Kasumi-1 (cell line): ENCODE measurements around the gene COL16A1.

Experiments used
- DNase-seq, 2 experiments: peaks; one replicate each; lab custom pipeline; 2025; lab: John Stamatoyannopoulos, UW

COL16A1 gene

GRCh38 chr1:31703431-31704270 lies at the start of gene COL16A1:
Gene COL16A1, minus strand, starts transcription at chr1:31704017. Its CDS starts 1,824 bp downstream, at chr1:31702193.
- DNase-seq = no peak

- DNase-seq = no peak
Measured at GRCh38 chr1:31752952-31753475, 49.2 kb upstream of the COL16A1 start.

DNA sequence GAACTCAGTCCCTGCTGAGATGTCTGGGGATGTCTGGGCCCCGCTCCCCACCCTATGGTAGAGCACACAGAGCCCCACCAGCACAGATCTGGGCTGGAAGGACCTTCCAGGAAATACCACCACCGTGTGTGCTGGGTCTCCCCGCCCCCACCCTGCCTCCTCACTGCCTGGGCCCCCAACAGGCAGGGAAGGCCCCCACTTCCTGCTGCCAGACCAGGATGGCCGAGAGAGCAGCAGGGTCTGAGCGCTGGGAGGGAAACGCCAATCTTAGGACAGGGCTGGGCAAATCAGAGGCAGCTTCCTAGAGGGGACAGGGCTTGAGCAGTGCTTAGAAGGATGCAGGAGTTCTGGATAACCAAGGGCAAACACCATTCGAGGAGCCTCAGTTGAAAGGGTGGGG lies 48.4 kb upstream of the COL16A1 start:
- no peak for DNase-seq

DNA sequence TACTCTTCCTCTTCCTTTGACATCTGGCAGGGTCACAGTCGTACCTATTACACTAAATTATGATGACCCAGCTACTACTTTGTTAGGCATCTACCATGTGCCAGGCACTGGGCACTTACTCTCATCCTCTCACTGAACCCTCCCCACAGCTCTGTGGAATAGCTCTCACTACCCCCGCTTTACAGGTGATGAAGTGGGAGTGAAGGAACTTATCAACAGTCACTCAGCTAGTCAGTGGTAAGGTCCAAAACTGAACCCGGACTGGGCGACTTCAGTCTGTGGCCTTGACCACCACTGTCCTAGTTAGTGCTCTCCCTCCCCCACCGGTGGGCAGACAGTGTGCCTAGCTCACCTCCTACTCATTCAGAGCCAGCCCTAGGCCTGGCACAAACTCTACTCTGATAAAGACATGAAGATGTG lies 48.0 kb upstream of the COL16A1 start:
- no peak for DNase-seq

DNA sequence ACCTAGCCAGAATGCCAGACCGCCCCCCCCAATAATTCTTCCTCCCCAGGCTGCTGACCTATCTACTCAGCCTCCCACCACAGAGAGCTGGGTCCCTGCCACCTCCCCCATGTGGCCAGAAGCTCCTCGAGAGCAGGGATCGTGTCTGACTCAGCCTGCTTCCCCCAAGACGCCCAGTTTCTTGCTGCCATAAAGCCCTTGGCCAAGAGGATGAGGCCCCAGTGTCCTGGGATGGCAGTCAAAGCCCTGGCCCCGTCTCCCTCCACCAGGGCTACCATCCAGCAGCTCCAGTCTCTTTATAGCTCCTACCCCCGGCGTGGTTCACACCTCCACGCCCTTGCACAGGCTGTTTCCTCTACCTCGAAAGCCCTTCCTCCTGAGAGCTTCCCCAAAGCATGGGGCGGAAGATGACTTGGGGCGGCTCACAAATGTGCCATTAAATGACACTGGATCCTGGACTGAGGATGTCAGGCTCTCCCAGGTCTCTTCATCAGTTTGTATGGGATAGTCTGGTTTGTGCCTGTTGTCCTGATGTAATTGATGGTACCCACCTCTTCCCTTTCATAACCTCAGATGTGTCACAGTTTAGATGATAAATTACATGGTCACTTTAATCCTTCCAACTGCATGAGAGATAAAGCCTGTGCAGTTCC lies 47.2 kb upstream of the COL16A1 start:
- peak; percentile 21 to 49 for DNase-seq

DNA sequence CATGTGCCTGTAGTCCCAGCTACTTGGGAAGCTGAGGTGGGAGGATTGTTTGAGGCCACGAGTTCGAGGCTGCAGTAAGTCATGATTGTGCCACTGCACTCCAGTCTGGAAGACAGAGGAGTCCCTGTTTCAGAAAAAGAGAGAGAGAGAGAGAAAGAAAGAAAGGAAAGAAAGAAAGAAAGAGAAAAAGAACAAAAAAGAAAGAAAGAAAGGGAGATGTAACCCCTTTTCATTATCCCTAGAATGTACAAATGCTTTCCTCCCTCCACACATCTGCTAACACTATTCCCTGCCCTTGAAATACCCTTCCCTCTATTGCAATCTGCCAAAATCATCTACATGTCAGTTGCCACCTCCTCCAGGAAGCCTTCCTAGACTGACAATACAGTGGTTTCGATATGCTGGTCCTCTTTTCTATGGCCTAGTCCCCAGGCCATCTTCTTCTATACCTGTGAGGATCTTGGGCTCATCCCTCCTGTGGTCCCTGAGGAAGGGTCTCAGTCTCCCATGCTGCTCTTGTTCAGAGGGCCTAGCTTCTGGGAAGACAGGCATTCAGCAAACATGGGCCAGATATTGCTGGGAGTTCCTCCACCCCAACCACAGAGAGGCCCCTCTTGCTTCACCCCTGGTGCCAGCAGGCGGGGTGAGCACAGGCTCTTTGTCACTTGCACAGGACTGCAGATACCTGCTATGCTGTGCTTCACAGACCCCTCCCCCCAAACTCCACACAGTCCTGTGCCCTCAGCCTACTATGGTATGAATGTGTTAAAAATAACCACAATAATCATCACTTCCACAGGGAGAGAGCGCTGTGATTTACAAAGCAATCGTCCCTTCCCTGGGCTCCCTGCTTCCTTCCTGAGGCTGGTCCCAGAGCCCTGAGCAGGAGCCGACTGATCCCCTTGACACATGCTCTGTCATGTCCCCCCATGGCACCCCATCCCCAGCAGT lies 46.2 kb upstream of the COL16A1 start:
- DNase-seq = no peak

DNA sequence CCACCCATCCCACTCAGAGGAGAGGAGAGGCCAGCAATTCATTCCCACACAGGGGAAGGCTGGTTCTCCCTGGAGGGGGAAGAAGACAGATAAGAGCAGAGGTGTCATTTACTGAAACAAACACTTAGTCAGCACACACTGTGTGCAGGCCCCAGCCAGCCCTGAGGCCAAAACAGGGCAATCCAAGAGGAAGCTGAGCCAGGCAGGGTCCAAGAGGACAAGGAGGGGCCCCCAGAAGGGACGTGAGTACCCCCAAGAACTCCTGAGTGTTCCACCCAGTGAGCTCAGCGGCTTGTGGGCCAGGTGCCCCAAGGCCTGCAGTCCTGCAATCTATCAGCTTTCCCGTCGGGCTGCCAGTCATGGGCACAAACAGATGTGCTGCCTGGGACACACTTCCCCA lies 44.5 kb upstream of the COL16A1 start:
- no peak for DNase-seq

- no peak for DNase-seq
Measured at GRCh38 chr1:31747304-31747703, 43.5 kb upstream of the COL16A1 start.

GRCh38 chr1:31746687-31747086 lies 42.9 kb upstream of the COL16A1 start:
- DNase-seq = no peak

GRCh38 chr1:31745946-31746670 lies 42.3 kb upstream of the COL16A1 start:
- DNase-seq = no peak

- DNase-seq = peak; percentile 23 to 62
Measured at GRCh38 chr1:31745096-31745945, 41.5 kb upstream of the COL16A1 start.

DNA sequence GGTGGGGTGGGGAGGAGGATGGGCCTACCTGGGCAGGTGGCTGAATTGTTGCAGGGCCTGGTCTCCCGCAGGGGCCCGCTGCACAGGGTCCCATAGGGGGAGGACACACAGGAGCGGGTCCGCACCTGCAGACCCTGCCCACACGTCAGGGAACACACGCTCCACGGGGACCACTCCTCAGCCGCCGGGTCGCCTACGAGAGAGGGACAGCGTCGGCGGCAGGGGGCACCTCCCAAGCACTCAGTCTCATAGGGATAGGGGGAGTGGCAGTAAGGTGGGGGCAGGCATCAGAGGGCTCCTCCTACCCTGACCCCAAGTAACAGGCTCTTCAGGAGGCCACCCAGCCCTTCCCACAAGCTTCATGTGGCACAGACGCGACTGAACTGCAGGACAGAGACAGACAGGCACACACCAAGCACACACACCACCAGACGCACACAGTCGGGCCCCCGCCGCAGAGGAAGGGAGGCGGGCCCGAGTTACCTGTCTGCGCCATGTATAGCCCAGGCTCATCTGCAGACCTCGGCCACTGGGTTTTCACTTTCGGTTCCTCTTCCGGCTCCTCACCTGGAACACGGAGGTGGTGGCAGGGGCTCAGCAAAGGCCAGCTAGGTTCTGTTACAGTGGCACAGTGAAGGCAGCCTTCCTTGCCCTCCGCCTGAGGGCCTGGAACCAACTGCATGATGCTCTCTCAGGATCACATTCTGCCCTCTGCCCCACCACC lies 40.5 kb upstream of the COL16A1 start:
- no peak for DNase-seq

GRCh38 chr1:31742462-31743212 lies 38.8 kb upstream of the COL16A1 start:
- no peak for DNase-seq

DNA sequence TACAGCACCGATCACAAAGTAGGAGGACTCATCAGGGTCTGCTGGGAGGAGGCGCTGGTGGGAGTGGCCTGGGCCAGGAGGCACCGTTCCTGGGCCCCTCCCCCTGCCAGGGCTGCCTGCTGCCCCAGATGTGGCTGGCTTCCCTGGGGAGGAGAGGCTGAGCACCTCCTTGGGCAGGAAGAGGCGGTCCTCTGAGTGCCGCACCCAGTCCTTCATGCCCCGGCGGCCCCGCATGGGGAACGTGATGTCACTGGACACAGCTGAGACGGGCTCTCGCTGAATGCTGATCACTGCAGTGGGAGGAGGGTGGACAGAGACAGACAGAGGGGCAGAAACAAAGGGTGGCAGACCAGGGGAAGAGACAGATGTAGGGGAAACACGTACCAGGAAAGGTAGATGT lies 35.5 kb upstream of the COL16A1 start:
- no peak for DNase-seq

GRCh38 chr1:31736675-31737074 lies 32.9 kb upstream of the COL16A1 start:
- DNase-seq = no peak

DNA sequence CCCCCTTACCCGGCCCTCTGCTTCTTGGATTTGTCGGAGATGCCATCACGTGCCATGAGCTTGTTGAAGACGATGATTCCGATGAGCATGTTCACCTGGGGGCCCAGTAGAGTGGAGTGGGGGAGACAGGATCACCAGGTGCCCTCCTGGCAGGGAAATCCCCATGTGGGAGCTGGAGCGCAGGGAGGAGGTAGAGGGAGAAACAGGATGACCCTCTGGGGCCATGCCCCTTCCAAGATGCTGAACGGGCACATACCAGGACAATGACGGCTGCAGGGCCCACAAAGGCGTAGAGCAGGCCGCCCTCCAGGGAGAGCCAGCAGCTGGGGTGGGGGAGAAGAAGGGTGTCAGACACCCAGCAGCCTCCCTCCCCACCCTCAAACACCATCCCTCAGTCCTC lies 31.8 kb upstream of the COL16A1 start:
- DNase-seq = no peak

DNA sequence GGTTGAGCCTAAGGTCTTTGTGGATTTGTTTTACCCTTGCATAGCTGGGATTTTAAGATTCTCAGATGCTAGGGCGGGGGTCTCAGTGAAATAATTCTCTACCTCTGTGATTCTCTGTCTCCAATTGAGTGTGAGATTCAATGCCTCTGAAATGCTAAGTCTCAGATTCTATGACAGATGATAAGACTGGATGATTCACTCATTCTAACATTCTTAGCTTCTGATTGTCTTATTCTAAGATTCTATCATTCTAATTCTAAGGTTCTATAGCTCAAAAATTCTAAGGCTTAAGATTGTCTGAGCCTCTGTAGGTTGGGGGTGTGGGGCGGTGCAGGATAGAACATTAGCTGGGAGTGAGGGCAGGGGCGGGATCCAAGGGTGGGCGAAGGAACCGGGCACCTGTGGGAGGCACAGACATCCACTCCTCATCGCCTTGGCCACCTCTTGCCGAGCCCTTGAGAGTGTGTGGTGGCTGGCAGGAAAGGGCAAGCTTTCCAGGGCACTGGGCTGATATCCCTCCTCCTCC lies 30.8 kb upstream of the COL16A1 start:
- DNase-seq = no peak

DNA sequence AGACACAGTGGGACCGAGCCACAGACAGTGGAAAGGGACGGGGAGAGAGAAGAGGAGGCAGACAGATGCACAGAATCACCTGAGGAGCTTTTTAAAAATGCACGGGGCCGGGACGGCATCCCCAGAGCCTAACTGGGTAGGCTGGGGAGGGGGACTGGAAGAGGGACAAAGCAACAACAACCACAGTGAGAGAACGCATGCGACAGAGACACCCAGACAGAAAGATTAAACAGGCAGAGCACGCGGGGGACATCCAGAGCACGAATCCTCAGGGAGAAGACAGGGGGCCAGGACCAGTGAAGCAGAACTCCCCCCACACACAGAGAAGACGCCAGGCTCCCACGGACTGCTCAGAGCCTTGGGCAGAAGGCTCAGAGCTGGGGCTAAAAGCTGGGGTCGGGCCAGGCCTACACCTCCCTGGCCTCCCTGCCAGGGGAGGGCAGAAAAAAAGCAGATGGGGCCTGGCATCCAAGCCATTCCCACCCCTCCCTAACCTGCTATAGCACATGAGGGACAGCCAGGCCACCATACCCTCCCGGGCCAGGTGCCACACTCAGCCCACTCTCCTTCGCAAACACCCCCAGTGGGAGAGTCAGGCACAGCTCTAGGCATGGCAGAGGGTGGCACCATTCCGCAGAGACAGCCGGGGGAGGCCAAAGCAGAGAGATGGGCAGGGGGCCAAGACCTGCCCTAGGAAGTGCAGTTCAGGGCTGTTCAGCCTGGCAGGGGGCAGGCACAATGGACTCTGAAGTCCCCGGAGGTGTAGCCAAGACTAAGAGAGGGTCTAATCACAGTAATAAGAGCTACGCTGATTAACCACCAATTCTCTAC lies 29.8 kb upstream of the COL16A1 start:
- no peak for DNase-seq
